PFSK-1 (cell line): ENCODE measurements around the gene GFER.

ENCODE experiments used
- FOXP2 ChIP-seq: optimal IDR thresholded peaks from 2 replicates; pipeline ENCODE3; 2011; ENCODE audit warnings: borderline replicate concordance, control low read depth, inconsistent platforms; ENCODE audit not compliant: insufficient read depth; ENCODE audit errors: extremely low read length, extremely low read depth
- POLR2AphosphoS5 ChIP-seq: IDR thresholded peaks from 2 replicates; pipeline ENCODE4 v1.6.1; 2012; ENCODE audit warnings: low read depth, mild to moderate bottlenecking, control low read depth, low read length, moderate library complexity
- SIN3A ChIP-seq: IDR thresholded peaks from 2 replicates; pipeline ENCODE4 v1.6.1; 2012; ENCODE audit warnings: mild to moderate bottlenecking, low read length, moderate library complexity, borderline replicate concordance; ENCODE audit not compliant: insufficient read depth
- TAF1 ChIP-seq: IDR thresholded peaks from 2 replicates; pipeline ENCODE4 v1.6.1; 2012; ENCODE audit warnings: low read length, control low read depth, borderline replicate concordance; ENCODE audit not compliant: insufficient read depth
- TF ChIP-seq, protein P1 (sequence below), 2 experiments: IDR thresholded peaks; 2 replicates each; pipeline versions ENCODE4 v1.6.1 to v1.8.0; 2011 to 2012; ENCODE audit warnings: low read depth in 2 of 2, low read length in 2 of 2, control low read depth in 1 of 2, inconsistent platforms in 1 of 2, mild to moderate bottlenecking in 1 of 2, moderate library complexity in 1 of 2; ENCODE audit not compliant: insufficient read depth in 1 of 2

The GFER gene

GRCh38 chr16:1977875-1978268, 6.1 kb upstream of the GFER start:
- TF ChIP-seq SIN3A (no peak), POLR2AphosphoS5 (no peak), TAF1 (no peak), FOXP2 (no peak)
- TF ChIP-seq, protein P1, sequence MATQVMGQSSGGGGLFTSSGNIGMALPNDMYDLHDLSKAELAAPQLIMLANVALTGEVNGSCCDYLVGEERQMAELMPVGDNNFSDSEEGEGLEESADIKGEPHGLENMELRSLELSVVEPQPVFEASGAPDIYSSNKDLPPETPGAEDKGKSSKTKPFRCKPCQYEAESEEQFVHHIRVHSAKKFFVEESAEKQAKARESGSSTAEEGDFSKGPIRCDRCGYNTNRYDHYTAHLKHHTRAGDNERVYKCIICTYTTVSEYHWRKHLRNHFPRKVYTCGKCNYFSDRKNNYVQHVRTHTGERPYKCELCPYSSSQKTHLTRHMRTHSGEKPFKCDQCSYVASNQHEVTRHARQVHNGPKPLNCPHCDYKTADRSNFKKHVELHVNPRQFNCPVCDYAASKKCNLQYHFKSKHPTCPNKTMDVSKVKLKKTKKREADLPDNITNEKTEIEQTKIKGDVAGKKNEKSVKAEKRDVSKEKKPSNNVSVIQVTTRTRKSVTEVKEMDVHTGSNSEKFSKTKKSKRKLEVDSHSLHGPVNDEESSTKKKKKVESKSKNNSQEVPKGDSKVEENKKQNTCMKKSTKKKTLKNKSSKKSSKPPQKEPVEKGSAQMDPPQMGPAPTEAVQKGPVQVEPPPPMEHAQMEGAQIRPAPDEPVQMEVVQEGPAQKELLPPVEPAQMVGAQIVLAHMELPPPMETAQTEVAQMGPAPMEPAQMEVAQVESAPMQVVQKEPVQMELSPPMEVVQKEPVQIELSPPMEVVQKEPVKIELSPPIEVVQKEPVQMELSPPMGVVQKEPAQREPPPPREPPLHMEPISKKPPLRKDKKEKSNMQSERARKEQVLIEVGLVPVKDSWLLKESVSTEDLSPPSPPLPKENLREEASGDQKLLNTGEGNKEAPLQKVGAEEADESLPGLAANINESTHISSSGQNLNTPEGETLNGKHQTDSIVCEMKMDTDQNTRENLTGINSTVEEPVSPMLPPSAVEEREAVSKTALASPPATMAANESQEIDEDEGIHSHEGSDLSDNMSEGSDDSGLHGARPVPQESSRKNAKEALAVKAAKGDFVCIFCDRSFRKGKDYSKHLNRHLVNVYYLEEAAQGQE (IDR thresholded peaks at IDR 0.05; ENCODE audit: insufficient read depth in 1 of 2, low read depth in 2 of 2, low read length in 2 of 2): no peak

DNA sequence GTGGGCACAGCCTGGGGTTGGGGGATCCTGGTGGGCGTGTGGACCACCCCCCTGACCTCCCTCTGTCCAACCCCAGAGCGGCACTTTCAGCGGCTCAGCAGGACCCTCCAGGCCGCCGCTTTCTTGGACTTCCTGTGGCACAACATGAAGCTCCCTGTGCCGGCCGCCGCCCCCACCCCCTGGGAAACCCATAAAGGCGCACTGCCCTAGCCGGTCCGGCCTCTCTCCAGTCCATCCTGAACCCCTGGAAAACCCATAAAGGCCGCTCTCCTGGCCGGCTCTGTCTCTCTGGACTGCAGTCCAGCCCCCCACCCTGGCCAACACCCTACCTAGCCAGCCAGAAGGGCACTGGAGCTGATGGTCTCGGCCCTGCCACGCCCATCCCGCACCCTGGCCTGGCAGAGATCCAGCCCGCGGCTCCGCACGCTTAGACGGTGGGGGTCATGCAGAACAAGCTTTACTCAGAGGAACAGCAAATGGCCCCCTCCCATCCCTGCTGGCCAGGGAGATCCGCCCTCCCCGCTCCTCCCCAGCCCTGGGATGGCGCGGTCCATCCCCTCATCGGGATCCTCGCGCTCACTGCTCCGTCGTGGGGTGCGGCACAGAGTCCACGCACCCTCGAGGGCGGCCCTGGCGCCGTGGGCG, 5.4 kb upstream of the GFER start:
- TF ChIP-seq SIN3A: no peak
- no peak for TF ChIP-seq FOXP2
- TF ChIP-seq TAF1: no peak
- TF ChIP-seq POLR2AphosphoS5: no peak
- TF ChIP-seq, protein P1 (IDR thresholded peaks at IDR 0.05; ENCODE audit: insufficient read depth in 1 of 2, low read depth in 2 of 2, low read length in 2 of 2): no peak

- no peak for TF ChIP-seq SIN3A
- TF ChIP-seq TAF1: no peak
- TF ChIP-seq, protein P1 (IDR thresholded peaks at IDR 0.05; ENCODE audit: insufficient read depth in 1 of 2, low read depth in 2 of 2, low read length in 2 of 2): no peak
- no peak for TF ChIP-seq FOXP2
- no peak for TF ChIP-seq POLR2AphosphoS5
Measured at GRCh38 chr16:1979271-1980029, 4.5 kb upstream of the GFER start.

GRCh38 chr16:1980030-1980769, 3.8 kb upstream of the GFER start:
- TF ChIP-seq TAF1 (no peak), POLR2AphosphoS5 (0 out of 2 replicates have a peak, but pooled peaks have one; percentile 27)

- TF ChIP-seq POLR2AphosphoS5: no peak
- TF ChIP-seq TAF1: no peak
Measured at GRCh38 chr16:1980770-1981087, 3.3 kb upstream of the GFER start.

DNA sequence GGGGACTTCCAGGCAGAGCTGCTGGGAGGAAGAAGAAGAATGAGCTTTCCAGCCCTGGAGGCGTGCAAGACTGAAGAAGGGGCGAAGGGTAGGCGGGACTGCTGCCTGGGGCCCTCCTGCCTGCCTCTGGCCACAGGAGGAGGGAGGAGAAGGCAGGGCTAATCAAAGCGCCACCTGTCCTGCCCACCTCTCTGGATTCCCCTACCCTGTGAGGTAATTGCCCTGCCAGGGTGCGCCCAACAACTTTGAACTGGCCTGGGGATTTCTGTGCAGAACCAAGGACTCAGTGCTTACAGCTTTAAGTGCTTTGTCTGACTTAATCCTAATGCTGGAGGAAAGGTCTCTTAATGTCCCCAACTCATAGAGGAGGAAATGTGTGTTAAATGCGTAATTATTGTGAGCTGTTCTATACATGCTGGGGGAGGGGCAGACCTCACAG, 2.6 kb upstream of the GFER start, which contains the start of gene NOXO1:
TSS of gene NOXO1 (minus strand) at position 72 of the 439 bp plus-strand sequence. CDS start 290 bp downstream, outside the sequence.
- TF ChIP-seq SIN3A (no peak), FOXP2 (no peak), TAF1 (no peak), POLR2AphosphoS5 (no peak)
- TF ChIP-seq, protein P1 (IDR thresholded peaks at IDR 0.05; ENCODE audit: insufficient read depth in 1 of 2, low read depth in 2 of 2, low read length in 2 of 2): no peak
